Measurements from ENCODE around the gene SUSD4. TPM values are rescaled to one million over a fixed set of nuclear protein-coding genes. Genes with fewer than 3 reads are reported as not detected.

Gene SUSD4
- total RNA-seq, 3 donors from 2014 or later (not counting 1 experiment from before 2014, with no cell fraction given): 0.60 to 1.1 TPM; not detected in 1

GRCh38 chr1:223313415-223313754, 50.6 kb downstream of the SUSD4 start:
- Mint-ChIP-seq H3K4me1 (no peaks in the 10 kb centered on the region), H3K9me3 (no peaks in the 10 kb centered on the region), H3K4me3 (no peak overlapping the region), H3K27ac (no peak overlapping the region), H3K27me3 (ENCODE audit: low read depth in 2 of 2) (no peaks in the 10 kb centered on the region), H3K36me3 (no peaks in the 10 kb centered on the region)
- no peak overlapping the region for H3K4me3 ChIP-seq (ENCODE audit: low read length)
- DNase-seq (no peak), ATAC-seq (no peak)
- TF ChIP-seq CTCF (IDR thresholded peaks at IDR 0.05): no peak
- no peaks in the 10 kb centered on the region for H3K36me3 ChIP-seq (ENCODE audit: control insufficient read depth, insufficient read depth, low read length)
- no peaks in the 10 kb centered on the region for H3K27me3 ChIP-seq (ENCODE audit: control insufficient read depth, insufficient read depth, low read length)
- intact Hi-C loops (cut with micrococcal nuclease): no loop called here
- no peak overlapping the region for H3K27ac ChIP-seq (ENCODE audit: low read length)
- no peaks in the 10 kb centered on the region for H3K9me3 ChIP-seq (ENCODE audit: control insufficient read depth, insufficient read depth, low read length)
- H3K4me1 ChIP-seq (ENCODE audit: control insufficient read depth, insufficient read depth, low read length): no peaks in the 10 kb centered on the region

DNA sequence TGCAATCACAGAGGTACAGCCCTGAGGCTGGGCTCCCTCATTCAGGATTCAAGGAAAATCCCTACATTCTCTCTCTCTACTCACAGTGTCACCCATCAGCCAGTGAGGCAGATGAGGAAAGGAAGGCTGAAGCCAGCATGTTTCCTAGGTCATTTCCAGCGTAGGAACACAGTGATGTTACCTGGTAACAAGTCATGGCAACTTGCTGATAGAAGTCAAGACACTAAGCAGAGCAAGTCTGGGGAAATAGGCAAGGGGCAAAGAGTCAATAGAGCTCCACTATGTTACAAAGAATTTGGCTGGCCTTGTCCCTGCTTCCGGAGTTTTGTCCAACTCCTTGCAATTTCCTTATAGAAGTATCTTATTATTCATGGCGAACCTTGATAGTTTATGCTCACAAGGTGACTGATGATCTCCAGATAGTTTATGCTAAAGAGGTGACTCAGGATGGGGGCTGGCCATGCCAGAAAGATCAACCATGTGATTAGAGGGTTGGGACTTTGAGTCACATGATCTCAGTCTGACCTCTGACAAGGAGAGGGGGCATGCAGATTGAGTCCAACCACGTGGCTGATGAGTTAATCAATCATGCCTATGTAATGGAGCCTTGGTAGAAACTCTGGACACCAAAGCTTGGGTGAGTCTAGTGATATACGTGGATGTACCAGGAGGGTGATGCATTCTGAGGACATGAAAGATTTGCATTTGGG, 51.1 kb downstream of the SUSD4 start:
- Histone ChIP-seq H3K36me3 (ENCODE audit: control insufficient read depth, insufficient read depth, low read length) (no peaks in the 10 kb centered on the region), H3K27ac (ENCODE audit: low read length) (no peak overlapping the region), H3K27me3 (ENCODE audit: control insufficient read depth, insufficient read depth, low read length) (no peaks in the 10 kb centered on the region), H3K9me3 (ENCODE audit: control insufficient read depth, insufficient read depth, low read length) (no peaks in the 10 kb centered on the region), H3K4me3 (ENCODE audit: low read length) (no peak overlapping the region), H3K4me1 (ENCODE audit: control insufficient read depth, insufficient read depth, low read length) (no peaks in the 10 kb centered on the region)
- intact Hi-C loops (cut with micrococcal nuclease): no loop called here
- Mint-ChIP-seq H3K36me3 (no peaks in the 10 kb centered on the region), H3K4me1 (no peaks in the 10 kb centered on the region), H3K27ac (no peak overlapping the region), H3K4me3 (no peak overlapping the region), H3K27me3 (ENCODE audit: low read depth in 2 of 2) (no peaks in the 10 kb centered on the region), H3K9me3 (no peaks in the 10 kb centered on the region)
- 71% methylated on average over 5 of the region's 5 CpGs for WGBS (ENCODE audit: insufficient coverage)
- no peak for DNase-seq
- no peak for ATAC-seq
- TF ChIP-seq CTCF (IDR thresholded peaks at IDR 0.05): no peak

- WGBS (ENCODE audit: insufficient coverage): 83% methylated on average over 2 of the region's 2 CpGs
- Mint-ChIP-seq H3K36me3 (no peaks in the 10 kb centered on the region), H3K9me3 (no peaks in the 10 kb centered on the region), H3K27ac (no peak overlapping the region), H3K27me3 (ENCODE audit: low read depth in 2 of 2) (no peaks in the 10 kb centered on the region), H3K4me1 (no peaks in the 10 kb centered on the region), H3K4me3 (no peak overlapping the region)
- DNase-seq: no peak
- Histone ChIP-seq H3K4me1 (ENCODE audit: control insufficient read depth, insufficient read depth, low read length) (no peaks in the 10 kb centered on the region), H3K27me3 (ENCODE audit: control insufficient read depth, insufficient read depth, low read length) (no peaks in the 10 kb centered on the region), H3K4me3 (ENCODE audit: low read length) (no peak overlapping the region), H3K9me3 (ENCODE audit: control insufficient read depth, insufficient read depth, low read length) (no peaks in the 10 kb centered on the region), H3K27ac (ENCODE audit: low read length) (no peak overlapping the region), H3K36me3 (ENCODE audit: control insufficient read depth, insufficient read depth, low read length) (no peaks in the 10 kb centered on the region)
- intact Hi-C loops (cut with micrococcal nuclease): no loop called here
- no peak for ATAC-seq
- TF ChIP-seq CTCF (IDR thresholded peaks at IDR 0.05): no peak
Observed at GRCh38 chr1:223312273-223312672, 51.7 kb downstream of the SUSD4 start.

GRCh38 chr1:223311826-223312225, 52.1 kb downstream of the SUSD4 start:
- H3K36me3 Mint-ChIP-seq: no peaks in the 10 kb centered on the region
- DNase-seq: no peak
- Histone ChIP-seq H3K9me3 (ENCODE audit: control insufficient read depth, insufficient read depth, low read length) (no peaks in the 10 kb centered on the region), H3K27me3 (ENCODE audit: control insufficient read depth, insufficient read depth, low read length) (no peaks in the 10 kb centered on the region), H3K4me3 (ENCODE audit: low read length) (no peak overlapping the region), H3K36me3 (ENCODE audit: control insufficient read depth, insufficient read depth, low read length) (no peaks in the 10 kb centered on the region), H3K27ac (ENCODE audit: low read length) (no peak overlapping the region), H3K4me1 (ENCODE audit: control insufficient read depth, insufficient read depth, low read length) (no peaks in the 10 kb centered on the region)
- no peaks in the 10 kb centered on the region for H3K4me1 Mint-ChIP-seq
- WGBS (ENCODE audit: insufficient coverage): 78% methylated on average over 3 of the region's 3 CpGs
- H3K4me3 Mint-ChIP-seq: no peak overlapping the region
- TF ChIP-seq CTCF (IDR thresholded peaks at IDR 0.05): no peak
- H3K27ac Mint-ChIP-seq: no peak overlapping the region
- no peaks in the 10 kb centered on the region for H3K9me3 Mint-ChIP-seq
- ATAC-seq: no peak
- intact Hi-C loops (cut with micrococcal nuclease): no loop called here
- no peaks in the 10 kb centered on the region for H3K27me3 Mint-ChIP-seq (ENCODE audit: low read depth in 2 of 2)

All from natural killer cell (primary cell).